HG03175 (cell line): ENCODE measurements around the gene ARFGAP1.
"Not testable (repeated sequence)": the region's sequence is repeated elsewhere in the genome, so short reads cannot be mapped to it uniquely, and the experiment has no call there.

Experiments
- ATAC-seq: cut with Tn5 transposase; IDR thresholded peaks from one replicate; pipeline ENCODE4 v1.9.1; 2021; ENCODE audit warnings: mild to moderate bottlenecking, moderate library complexity; ENCODE audit not compliant: unreplicated experiment

ARFGAP1 gene

DNA sequence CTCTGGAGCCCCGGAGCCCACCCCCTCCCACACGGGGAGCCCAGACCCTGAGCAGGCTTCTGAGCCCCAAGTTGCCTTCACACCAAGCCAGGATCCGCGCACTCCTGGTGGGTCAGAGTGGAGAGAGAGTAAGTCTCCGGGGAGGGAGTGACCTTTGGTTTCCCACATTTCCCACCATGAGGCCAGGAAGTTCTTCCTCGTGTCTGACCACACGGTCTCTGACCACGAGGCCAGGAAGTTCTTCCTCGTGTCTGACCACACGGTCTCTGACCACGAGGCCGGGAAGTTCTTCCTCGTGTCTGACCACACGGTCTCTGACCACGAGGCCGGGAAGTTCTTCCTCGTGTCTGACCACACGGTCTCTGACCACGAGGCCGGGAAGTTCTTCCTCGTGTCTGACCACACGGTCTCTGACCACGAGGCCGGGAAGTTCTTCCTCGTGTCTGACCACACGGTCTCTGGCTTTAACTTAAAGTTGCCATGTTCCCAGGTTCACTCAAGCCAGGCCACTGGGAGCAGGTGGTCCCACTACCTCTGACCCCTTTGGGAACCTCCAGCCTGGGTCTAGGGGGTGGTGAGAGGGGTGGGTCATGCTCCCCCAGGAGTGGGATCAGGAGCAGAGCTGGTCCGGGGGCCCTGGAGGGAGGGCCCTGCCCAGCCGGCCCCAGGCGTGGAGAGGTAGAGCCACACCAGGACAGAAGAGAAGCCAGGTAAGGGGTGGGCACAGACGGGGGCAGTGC, 33.5 kb downstream of the ARFGAP1 start:
- ATAC-seq: not testable (repeated sequence)

DNA sequence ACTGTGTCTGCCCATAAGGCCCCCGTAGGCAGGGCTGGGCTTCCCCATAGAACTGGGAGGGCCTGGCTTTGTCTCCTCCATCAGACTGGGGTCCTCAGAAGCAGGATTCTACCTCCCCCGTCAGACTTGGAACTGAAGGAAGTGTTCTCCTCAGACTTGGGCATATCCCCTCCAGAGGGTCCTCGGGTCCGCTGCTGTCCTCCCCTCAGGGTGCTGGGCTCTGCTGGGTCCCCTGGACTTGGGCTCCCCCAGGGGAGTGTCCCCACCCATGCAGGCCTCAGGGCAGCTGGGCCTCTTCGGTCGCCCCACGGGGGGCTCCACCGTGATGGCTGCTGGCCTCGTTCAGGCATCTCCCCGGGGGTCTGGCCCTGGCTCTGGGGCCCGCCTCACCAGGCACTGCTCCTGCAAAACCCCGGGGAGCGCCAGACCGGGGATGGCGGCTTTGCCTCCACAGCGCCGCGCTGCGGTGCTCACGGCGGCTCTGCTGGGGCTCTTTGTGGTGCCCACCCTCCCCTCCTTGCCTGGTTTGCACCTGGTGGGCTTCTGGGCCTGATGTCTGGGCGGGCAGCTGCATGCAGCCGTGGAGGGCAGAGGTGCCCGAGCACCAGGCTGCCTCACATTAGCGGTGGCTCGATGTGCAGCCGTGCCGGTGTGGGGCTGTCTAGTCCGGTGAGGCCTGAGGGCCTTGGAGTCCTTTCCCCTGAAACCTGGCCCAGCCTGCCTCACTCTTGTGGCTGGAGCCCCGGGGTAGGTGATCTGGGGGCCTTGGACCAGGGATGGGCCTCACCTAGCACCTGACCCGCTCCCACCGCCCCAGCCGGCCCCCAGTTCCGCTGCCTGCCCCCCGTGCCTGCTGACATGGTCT, 34.3 kb downstream of the ARFGAP1 start:
- no peak for ATAC-seq

DNA sequence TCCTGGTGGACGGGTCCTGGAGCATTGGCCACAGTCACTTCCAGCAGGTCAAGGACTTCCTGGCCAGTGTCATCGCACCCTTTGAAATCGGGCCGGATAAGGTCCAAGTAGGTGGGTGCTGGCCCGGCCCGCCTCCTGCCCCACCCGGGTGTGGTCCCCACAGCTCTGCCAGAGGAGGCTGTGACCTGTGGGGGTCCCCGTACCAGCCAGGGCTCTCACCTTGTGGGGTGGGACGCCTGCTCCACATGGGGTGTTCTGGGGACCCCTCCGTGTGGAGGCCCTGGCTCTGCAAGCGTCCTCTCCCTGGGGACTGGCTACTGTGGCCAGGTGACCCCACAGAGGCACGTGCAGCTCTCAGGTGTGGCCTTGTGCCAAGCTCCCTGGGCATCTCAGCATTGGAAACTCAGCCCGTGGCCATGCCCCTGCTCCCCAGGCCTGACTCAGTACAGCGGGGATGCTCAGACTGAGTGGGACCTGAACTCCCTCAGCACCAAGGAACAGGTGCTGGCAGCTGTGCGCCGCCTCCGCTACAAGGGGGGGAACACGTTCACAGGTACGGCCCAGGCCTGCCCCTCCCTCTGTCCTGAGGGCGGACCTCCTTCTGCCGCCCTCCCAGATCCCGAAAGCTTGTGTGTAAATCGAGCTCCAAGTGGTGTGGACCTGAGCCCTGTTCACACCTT, 35.1 kb downstream of the ARFGAP1 start:
- no peak for ATAC-seq

DNA sequence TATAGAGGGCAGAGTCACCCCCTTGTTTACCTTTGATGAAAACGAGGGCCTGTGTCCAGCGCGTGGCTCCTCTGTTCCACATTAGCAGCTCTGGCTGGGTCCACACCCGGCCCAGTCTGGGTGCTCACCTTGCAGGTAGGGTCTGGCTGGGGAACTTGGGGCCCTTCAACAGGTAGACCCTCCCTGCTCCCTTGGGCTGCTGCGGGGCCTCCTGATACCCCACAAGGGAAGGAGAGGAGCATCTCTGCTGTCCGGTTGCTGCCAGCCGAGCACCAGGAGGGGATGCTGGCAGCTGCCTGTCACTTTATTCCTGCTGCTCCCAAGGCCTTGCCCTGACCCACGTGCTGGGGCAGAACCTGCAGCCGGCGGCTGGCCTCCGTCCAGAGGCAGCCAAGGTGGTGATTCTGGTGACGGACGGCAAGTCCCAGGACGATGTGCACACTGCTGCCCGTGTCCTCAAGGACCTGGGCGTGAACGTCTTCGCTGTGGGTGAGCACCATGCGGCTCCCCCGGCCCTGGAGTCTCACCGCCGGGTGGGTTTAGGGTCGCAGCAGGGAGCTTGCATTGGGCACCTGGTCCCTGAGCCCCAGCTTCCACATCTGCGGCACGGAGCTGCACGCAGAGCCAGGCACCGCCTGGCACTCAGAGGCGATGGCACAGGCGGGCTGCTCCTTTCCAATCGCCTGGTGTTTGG, 35.8 kb downstream of the ARFGAP1 start:
- no peak for ATAC-seq

DNA sequence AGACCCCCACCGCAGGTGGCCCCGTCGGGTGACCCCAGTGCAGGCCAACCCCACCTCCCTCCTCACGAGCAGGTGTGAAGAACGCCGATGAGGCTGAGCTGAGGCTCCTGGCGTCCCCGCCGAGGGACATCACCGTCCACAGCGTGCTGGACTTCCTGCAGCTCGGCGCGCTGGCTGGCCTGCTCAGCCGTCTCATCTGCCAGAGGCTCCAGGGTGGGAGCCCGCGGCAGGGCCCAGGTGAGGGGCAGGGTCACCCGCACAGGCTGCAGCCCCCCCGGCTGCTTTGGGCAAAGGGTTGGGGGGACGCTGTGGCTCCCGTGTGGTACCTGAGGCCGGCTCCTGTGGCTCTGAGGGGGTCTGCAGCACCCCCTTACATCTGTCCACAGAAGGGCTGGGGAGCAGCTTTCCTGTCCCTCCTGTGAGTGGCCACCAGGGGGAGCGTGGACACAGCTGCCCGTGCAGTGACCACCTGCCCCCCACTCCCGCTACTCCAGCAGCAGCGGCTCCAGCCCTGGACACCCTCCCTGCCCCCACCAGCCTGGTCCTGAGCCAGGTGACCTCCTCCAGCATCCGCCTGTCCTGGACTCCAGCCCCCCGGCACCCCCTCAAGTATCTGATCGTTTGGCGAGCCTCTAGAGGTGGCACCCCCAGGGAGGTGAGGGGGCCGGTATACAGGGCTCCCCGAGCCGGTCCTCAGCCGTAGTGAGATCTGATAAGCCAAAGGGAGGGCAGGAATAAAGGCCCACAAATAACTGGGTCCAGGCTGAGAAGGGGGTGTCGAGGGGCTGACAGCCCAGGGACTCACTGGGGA, 36.9 kb downstream of the ARFGAP1 start:
- ATAC-seq: no peak

DNA sequence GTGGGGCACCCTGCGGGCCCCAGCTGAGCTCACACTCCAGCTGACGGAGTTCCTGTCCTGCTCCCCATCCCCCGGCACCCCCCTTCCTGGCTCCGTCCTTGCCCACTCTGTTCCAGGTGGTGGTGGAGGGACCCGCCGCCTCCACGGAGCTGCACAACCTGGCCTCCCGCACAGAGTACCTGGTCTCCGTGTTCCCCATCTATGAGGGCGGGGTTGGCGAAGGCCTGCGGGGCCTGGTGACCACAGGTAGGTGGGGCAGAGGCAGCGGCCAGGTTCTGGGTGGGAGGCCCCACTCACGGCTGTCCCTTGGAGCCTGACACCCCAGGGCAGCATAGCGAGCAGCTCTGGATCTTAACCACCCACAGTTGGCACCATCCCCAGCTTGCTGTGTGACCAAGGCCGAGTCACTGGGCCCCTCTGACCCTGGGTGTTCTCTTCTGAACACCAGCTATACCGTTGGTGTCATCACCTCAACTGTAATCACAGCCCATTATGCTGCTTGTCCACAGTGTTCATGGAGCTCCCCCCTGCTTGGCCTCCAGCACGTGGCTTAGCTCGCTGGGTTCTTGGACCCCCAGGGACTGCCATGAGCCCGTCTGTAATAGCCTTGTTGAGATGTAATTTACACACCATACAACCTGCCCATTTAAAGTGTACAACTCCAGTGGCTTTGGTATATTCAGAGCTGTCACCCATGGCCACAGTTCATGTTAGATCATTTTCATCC, 37.8 kb downstream of the ARFGAP1 start:
- no peak for ATAC-seq

DNA sequence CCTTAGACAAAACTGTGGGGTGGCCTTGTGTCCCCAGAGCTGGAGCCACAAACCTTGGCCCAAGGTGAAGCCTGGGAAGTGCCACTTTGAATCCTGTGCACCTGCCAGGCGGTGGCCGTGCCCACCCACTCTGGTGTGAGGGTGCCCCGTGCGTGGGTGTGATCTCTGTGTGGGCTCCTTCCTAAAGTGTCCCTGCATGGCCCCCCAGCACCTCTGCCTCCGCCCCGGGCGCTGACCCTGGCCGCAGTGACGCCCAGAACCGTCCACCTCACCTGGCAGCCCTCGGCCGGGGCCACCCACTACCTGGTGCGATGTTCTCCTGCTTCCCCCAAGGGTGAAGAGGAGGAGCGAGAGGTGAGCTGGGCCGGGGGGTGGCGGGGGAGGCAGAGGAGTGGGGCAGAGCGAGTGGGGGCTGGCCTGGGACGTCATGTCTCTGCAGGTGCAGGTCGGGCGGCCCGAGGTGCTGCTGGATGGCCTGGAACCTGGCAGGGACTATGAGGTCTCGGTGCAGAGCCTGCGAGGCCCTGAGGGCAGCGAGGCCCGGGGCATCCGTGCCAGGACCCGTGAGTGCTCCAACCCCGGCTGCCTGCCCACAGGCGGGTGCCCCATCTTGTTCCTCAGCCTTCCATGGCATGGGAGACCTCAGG, 38.7 kb downstream of the ARFGAP1 start:
- no peak for ATAC-seq

DNA sequence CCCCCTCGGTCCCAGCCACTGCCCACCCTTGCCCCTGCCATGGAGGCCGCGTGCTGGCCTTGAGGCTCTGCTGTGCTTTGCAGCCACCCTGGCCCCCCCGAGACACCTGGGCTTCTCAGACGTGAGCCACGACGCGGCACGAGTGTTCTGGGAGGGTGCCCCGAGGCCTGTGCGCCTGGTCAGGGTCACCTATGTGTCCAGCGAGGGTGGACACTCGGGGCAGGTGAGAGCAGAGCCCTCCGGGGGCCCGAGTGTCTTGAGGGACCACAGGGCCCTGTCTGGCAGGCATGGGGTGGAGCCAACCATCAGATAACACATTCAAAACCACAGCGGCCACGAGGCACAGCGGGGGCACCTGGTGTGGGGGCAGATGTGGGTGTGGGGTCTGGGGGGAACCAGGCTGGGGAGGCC, 39.2 kb downstream of the ARFGAP1 start:
- no peak for ATAC-seq

DNA sequence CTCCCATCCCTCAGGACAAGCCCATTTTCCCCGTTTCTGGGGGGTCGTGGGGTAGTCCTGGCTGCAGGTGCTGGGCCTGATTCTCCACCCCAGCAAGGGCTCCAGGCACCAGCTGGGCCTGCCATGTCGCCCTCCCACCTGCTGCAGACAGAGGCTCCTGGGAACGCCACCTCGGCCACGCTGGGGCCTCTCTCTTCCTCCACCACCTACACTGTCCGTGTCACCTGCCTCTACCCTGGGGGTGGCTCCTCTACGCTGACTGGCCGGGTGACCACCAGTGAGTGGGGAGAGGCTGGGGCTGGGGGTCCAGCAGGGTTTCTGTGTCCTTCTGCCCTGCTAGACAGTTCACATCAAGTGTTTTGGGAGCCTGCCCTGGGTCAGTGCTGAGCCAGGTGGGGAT, 39.7 kb downstream of the ARFGAP1 start:
- ATAC-seq: no peak

DNA sequence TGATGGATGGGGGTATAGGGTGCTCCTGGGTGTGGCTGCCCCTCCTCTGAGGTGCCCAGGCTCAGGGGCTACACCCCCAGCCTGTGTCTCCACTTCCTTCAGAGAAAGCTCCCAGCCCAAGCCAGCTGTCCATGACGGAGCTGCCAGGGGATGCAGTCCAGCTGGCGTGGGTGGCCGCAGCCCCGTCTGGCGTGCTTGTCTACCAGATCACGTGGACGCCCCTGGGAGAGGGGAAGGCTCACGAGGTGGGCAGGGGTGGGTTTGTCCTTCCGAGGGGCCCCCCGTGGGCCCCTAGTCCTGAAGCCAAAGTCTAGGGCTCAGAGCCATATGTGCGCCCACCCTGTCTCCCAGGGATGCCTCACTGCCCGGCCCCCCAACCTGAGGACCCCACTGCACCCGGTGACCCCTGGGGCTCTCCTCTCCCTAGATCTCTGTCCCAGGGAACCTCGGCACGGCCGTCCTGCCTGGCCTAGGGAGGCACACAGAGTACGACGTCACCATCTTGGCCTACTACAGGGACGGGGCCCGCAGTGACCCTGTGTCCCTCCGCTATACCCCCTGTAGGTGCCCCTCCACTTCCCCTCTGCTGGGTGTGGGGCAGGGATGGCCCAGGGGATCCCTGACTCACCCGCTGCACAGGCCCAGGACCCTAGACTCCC, 40.2 kb downstream of the ARFGAP1 start:
- no peak for ATAC-seq

DNA sequence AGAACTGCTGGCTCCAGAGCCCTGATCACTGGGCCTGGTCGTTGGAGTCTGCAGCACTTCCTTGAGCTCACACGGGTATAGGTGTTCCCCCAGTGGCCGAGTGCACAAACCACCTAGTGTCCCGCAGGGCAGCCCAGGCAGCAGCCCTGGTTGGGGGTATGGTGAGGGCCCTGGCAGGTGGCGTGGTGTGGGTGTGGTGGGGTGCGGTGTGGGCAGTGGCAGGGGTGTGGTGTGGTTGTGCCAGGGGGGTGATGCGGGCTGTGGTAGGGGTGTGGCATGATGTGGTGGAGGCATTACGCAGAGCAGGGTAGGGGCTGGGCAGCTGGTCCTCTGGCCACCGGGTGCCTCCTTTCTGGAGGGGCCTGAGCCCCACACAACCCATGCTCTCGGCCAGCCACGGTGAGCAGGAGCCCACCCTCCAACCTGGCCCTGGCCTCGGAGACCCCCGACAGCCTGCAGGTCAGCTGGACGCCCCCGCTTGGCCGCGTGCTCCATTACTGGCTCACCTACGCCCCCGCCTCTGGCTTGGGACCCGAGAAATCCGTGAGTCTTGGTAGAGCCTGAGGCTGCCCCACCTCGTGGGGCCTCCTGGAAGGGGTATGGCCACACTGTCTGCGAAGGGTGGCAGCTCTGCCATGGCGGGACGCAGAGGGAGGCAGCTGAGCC, 40.9 kb downstream of the ARFGAP1 start:
- ATAC-seq: no peak

DNA sequence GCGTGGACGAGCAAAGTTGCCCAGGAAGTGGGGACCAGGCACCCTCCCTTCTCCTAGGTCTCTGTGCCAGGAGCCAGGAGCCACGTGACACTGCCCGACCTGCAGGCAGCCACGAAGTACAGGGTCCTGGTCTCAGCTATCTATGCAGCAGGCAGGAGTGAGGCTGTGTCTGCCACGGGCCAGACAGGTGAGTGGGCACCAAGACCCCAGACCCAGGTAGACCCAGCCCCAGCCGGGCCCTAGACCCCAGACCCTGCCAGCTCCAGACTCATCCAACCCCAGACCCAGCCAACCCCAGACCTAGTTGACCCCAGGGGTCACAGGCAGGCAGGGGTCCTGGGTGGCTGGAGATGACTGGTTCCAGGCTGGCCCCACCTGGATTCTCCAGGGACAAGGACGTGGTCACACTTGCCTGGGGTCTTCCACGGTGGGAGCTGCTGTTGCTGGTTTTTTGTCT, 41.4 kb downstream of the ARFGAP1 start:
- ATAC-seq: no peak

DNA sequence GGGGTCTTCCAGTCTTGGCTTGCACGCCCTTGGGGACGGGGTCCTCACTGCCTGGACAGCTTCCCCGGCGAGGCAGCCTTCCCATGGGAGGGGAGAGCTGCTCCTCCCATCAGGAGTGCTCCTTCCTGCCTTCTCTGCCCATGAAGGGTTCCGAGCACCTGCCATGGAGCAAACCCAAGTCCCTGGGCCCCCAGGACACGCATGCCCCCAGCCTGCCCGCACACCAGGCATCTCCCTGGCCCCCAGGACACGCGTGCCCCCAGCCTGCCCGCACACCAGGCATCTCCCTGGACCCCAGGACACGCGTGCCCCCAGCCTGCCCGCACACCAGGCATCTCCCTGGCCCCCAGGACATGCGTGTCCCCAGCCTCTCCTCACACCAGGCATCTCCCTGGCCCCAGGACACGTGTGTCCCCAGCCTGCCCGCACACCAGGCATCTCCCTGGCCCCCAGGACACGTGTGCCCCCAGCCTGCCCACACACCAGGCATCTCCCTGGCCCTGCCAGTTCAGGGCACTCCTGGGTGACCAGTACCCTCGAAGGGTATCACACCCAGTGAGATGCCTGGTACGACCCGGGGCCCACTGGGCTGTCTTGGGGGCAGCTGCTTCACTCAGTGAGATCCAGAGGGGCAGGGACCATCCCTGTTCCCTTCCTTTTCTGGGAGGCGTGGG, 42.1 kb downstream of the ARFGAP1 start:
- no peak for ATAC-seq

DNA sequence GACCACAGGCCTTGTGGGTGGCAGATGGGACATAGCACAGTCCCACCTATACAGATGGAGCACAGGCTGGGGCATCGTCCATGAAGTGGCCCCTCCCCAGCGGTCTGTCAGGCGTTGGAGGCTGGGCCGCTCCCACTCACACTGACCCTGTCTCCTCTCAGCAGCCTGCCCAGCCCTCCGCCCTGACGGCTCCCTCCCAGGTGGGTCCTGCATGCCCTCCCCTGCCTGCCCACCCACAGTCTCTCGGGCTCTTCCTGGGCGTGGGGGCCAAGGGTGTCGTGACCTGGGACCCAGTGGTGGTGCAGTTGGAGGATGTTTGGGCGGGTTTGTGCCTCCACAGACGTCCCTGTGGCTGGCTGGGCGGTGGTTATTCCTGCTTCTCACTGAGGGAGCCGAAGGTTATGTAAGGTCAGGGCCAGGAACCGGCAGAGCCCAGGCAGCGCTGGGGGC, 42.7 kb downstream of the ARFGAP1 start:
- ATAC-seq: no peak

DNA sequence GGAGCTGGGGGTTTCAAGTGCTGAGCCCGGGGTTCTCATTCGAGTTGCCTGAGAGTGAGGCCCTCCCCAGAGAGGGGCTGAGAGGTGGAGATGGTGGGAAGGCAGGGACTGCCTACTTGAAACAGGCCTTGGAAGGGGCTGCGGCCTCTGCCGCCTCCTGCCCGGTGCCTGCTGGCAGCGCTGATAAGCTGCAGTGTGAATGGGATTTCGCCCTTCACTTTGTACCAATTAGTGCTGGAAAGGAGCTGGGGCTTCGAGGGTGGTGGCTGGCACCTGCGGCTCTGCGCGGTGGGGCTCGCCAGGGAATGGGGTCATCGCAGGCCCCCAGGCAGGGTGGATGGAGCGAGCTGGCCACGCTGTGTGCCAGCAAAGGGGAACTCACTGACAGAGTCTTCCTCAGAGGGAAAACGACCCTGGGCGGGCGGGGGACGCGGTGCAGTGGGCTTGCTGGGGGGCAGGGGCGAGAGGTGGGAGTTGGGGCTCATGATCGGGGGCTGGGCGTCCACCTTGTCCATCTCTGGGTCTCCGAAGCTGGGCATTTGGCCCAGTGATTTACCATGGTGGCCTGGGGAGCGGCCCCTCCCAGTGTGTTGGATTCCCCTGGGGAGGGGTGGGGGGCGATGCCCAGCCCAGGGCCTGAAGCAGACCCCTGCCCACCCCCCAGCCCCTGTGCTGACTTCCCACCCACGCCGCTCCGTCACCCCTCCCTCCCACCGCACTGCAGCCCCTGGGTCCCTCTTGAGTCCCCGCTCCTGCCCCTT, 43.3 kb downstream of the ARFGAP1 start:
- no peak for ATAC-seq

DNA sequence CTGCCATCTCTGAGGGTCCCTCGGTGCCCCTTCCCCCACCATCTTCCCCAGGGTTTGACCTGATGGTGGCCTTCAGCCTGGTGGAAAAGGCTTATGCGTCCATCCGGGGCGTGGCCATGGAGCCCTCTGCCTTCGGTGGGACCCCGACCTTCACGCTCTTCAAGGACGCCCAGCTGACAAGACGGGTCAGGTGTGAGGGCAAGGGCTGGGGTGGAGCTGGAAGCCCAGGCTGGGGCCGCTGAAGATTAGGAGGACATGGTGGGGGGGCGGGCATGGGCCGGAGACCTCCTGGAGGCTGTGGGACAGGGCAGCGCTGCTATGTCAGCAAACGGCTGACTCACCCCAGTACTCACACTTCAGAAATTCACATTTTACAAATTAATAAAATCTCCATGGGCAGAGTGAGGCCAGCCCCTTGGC, 43.9 kb downstream of the ARFGAP1 start:
- ATAC-seq: no peak

DNA sequence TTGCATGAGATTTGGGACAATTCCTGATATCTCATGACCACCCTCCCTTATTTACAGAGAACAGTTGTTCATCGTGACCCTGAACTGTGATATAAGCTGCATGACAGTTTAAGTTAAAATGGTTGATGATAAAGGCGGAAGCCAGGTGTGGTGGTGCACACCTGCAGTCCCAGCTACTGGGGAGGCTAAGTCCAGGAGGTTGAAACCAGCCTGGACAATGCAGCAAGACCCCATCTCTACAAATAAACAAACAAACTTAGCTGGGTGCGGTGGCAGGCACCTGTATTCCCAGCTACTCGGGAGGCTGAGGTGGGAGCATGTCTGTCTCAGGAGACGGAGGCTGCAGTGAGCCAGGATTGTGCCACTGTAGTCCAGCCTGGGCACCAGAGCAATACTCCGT, 44.4 kb downstream of the ARFGAP1 start:
- ATAC-seq: no peak
